ENCODE data around the gene TLR8.
"Not testable (repeated sequence)": the region's sequence is repeated elsewhere in the genome, so short reads cannot be mapped to it uniquely, and the experiment has no call there.

Gene TLR8

GRCh38 chrX:12898073-12898472 is 8.3 kb upstream of the TLR8 start:
- DNase-seq (ENCODE audit: low spot score), result no peak

- DNase-seq (ENCODE audit: low spot score), result no peak
Measured at GRCh38 chrX:12899506-12899905, 6.9 kb upstream of the TLR8 start.

- DNase-seq (ENCODE audit: low spot score), result no peak
Measured at GRCh38 chrX:12901486-12901885, 4.9 kb upstream of the TLR8 start.

GRCh38 chrX:12903646-12904045 is 2.8 kb upstream of the TLR8 start:
- no peak for DNase-seq (ENCODE audit: low spot score)

- DNase-seq (ENCODE audit: low spot score), result no peak
Measured at GRCh38 chrX:12910423-12911121, 4.2 kb downstream of the TLR8 start.

- DNase-seq (ENCODE audit: low spot score), result no peak
Measured at GRCh38 chrX:12911122-12911470, 4.7 kb downstream of the TLR8 start.

- no peak for DNase-seq (ENCODE audit: low spot score)
Measured at GRCh38 chrX:12912791-12913482, 6.5 kb downstream of the TLR8 start.

- no peak for DNase-seq (ENCODE audit: low spot score)
Measured at GRCh38 chrX:12917753-12918152, 11.3 kb downstream of the TLR8 start.

GRCh38 chrX:12919051-12919450 is 12.6 kb downstream of the TLR8 start:
- DNase-seq (ENCODE audit: low spot score), result no peak

- no peak for DNase-seq (ENCODE audit: low spot score)
Measured at GRCh38 chrX:12919620-12920019, 13.2 kb downstream of the TLR8 start.

GRCh38 chrX:12920990-12921389 is 14.6 kb downstream of the TLR8 start:
- no peak for DNase-seq (ENCODE audit: low spot score)

- DNase-seq (ENCODE audit: low spot score), result no peak
Measured at GRCh38 chrX:12921886-12922598, 15.6 kb downstream of the TLR8 start.

GRCh38 chrX:12922599-12922919 is 16.1 kb downstream of the TLR8 start:
- no peak for DNase-seq (ENCODE audit: low spot score)

- DNase-seq (ENCODE audit: low spot score), result no peak
Measured at GRCh38 chrX:12929701-12930100, 23.3 kb downstream of the TLR8 start.

- no peak for DNase-seq (ENCODE audit: low spot score)
Measured at GRCh38 chrX:12930150-12930549, 23.7 kb downstream of the TLR8 start.

- DNase-seq (ENCODE audit: low spot score), result no peak
Measured at GRCh38 chrX:12932244-12932643, 25.8 kb downstream of the TLR8 start.

GRCh38 chrX:12934850-12935249 is 28.4 kb downstream of the TLR8 start:
- DNase-seq (ENCODE audit: low spot score), result no peak

- no peak for DNase-seq (ENCODE audit: low spot score)
Measured at GRCh38 chrX:12936947-12937346, 30.5 kb downstream of the TLR8 start.

- DNase-seq (ENCODE audit: low spot score), result not testable (repeated sequence)
Measured at GRCh38 chrX:12940471-12940870, 34.1 kb downstream of the TLR8 start.

GRCh38 chrX:12943592-12943991 is 37.2 kb downstream of the TLR8 start:
- not testable (repeated sequence) for DNase-seq (ENCODE audit: low spot score)

- not testable (repeated sequence) for DNase-seq (ENCODE audit: low spot score)
Measured at GRCh38 chrX:12944452-12944851, 38.0 kb downstream of the TLR8 start.

GRCh38 chrX:12945494-12945893 is 39.1 kb downstream of the TLR8 start:
- DNase-seq (ENCODE audit: low spot score), result no peak

GRCh38 chrX:12946406-12946805 is 40.0 kb downstream of the TLR8 start:
- no peak for DNase-seq (ENCODE audit: low spot score)
